GM23338 (cell line): ENCODE results near the gene TEDC1.

Experiments used
- CREB1 ChIP-seq: fragments of 250-450 bp; sonication (Bioruptor Pico); IDR thresholded peaks from 2 replicates; pipeline ENCODE4 v1.5.0; 2020; ENCODE audit warnings: low read depth, mild to moderate bottlenecking, moderate library complexity
- CTCF ChIP-seq, 2 experiments: fragments of 200-600 bp in 1 of 2; sonication (generic) in 1 of 2; conservative IDR thresholded peaks; 2 replicates each; pipeline versions ENCODE4 v1.5.1 to v1.6.1; 2016 to 2017; ENCODE audit warnings: antibody characterized with exemption in 2 of 2, low read depth in 2 of 2, mild to moderate bottlenecking in 2 of 2, moderate library complexity in 1 of 2
- ETS1 ChIP-seq: IDR thresholded peaks from 2 replicates; pipeline ENCODE4 v1.6.1; 2016; ENCODE audit warnings: antibody characterized with exemption
- EZH2 ChIP-seq: fragments of 200-600 bp; sonication (generic); IDR thresholded peaks from one replicate; pipeline ENCODE4 v1.8.0; 2017; ENCODE audit warnings: antibody characterized with exemption, mild to moderate bottlenecking, low read depth; ENCODE audit not compliant: unreplicated experiment
- EZH2phosphoT487 ChIP-seq: fragments of 200-600 bp; sonication (generic); IDR thresholded peaks from one replicate; pipeline ENCODE4 v1.8.1; 2018; ENCODE audit warnings: antibody characterized with exemption; ENCODE audit not compliant: unreplicated experiment
- JUNB ChIP-seq: IDR thresholded peaks from one replicate; pipeline ENCODE4 v1.6.1; 2016; ENCODE audit warnings: antibody characterized with exemption; ENCODE audit not compliant: unreplicated experiment
- NANOG ChIP-seq: IDR thresholded peaks from 2 replicates; pipeline ENCODE4 v1.6.1; 2016; ENCODE audit warnings: antibody characterized with exemption, borderline replicate concordance
- POLR2AphosphoS5 ChIP-seq: IDR thresholded peaks from 2 replicates; pipeline ENCODE4 v1.6.1; 2016; ENCODE audit warnings: antibody characterized with exemption, low read depth
- REST ChIP-seq: IDR thresholded peaks from one replicate; pipeline ENCODE4 v1.6.1; 2018; ENCODE audit warnings: antibody characterized with exemption; ENCODE audit not compliant: unreplicated experiment
- STAT1 ChIP-seq: IDR thresholded peaks from one replicate; pipeline ENCODE4 v1.6.1; 2016; ENCODE audit warnings: antibody characterized with exemption; ENCODE audit not compliant: unreplicated experiment
- ZNF114 ChIP-seq: fragments of 250-450 bp; sonication (Bioruptor Pico); IDR thresholded peaks from 2 replicates; pipeline ENCODE4 v1.5.0; 2020; ENCODE audit warnings: mild to moderate bottlenecking, moderate library complexity
- ZNF331 ChIP-seq: fragments of 250-450 bp; sonication (Bioruptor Pico); IDR thresholded peaks from 2 replicates; pipeline ENCODE4 v1.5.0; 2020; ENCODE audit warnings: low read depth, mild to moderate bottlenecking, moderate library complexity

GRCh38 chr14:105540811-105541210, 49.8 kb downstream of the TEDC1 start:
- TF ChIP-seq JUNB (no peak), CTCF (conservative IDR thresholded peaks at IDR 0.05; ENCODE audit: low read depth in 2 of 2) (no peak), POLR2AphosphoS5 (no peak), EZH2 (no peak), EZH2phosphoT487 (no peak), CREB1 (CRISPR knock-in tag) (no peak), REST (no peak), STAT1 (no peak), ETS1 (no peak), ZNF331 (CRISPR knock-in tag) (no peak), ZNF114 (CRISPR knock-in tag) (no peak), NANOG (no peak)
